HL-60 (cell line): Measurements from ENCODE around the gene YIF1B.

Experiments used
- CTCF ChIP-seq: IDR thresholded peaks from one replicate; pipeline ENCODE4 v1.5.1; 2011; ENCODE audit warnings: low read length, control low read depth, inconsistent platforms; ENCODE audit not compliant: insufficient read depth
- GABPA ChIP-seq: IDR thresholded peaks from 2 replicates; pipeline ENCODE4 v1.6.1; 2012; ENCODE audit warnings: low read depth
- POLR2AphosphoS5 ChIP-seq: IDR thresholded peaks from 2 replicates; pipeline ENCODE4 v1.6.1; 2012; ENCODE audit warnings: low read depth

GRCh38 chr19:38304866-38305429, 10.8 kb downstream of the YIF1B start:
- no peak for TF ChIP-seq CTCF
- TF ChIP-seq POLR2AphosphoS5 = 0 out of 2 replicates have a peak, but pooled peaks have one; percentile 6
- no peak for TF ChIP-seq GABPA
